Karpas-422 (cell line): ENCODE data around the gene SURF2. TPM values are rescaled to one million over a fixed set of nuclear protein-coding genes. Genes with fewer than 3 reads are reported as not detected.
"Not testable (repeated sequence)": the region's sequence is repeated elsewhere in the genome, so short reads cannot be mapped to it uniquely, and the experiment has no call there.

ENCODE experiments used
- DNase-seq: peaks from one replicate; pipeline ENCODE4 v3.0.0-alpha.2; 2015
- H2AFZ ChIP-seq: fragments of 200-600 bp; sonication (generic); 2 replicates; pipeline ENCODE4 v1.6.1; 2014; ENCODE audit warnings: antibody characterized with exemption, low read length, mixed read lengths
- H3K27ac ChIP-seq: fragments of 200-600 bp; sonication (generic); 2 replicates; pipeline ENCODE4 v1.5.1; 2014; ENCODE audit warnings: mild to moderate bottlenecking, low read length, moderate library complexity
- H3K27me3 ChIP-seq: fragments of 200-600 bp; sonication (generic); 2 replicates; pipeline ENCODE4 v1.6.1; 2014; ENCODE audit warnings: low read length, mixed read lengths
- H3K36me3 ChIP-seq: fragments of 200-600 bp; sonication (generic); 2 replicates; pipeline ENCODE4 v1.6.1; 2014; ENCODE audit warnings: low read length, mixed read lengths; ENCODE audit not compliant: insufficient read depth
- H3K4me1 ChIP-seq: fragments of 200-600 bp; sonication (generic); 2 replicates; pipeline ENCODE4 v1.6.1; 2014; ENCODE audit warnings: mild to moderate bottlenecking, low read length, mixed read lengths
- H3K4me2 ChIP-seq: fragments of 200-600 bp; sonication (generic); 2 replicates; pipeline ENCODE4 v1.6.1; 2014; ENCODE audit warnings: low read length, low read depth, mild to moderate bottlenecking; ENCODE audit not compliant: poor library complexity, severe bottlenecking
- H3K4me3 ChIP-seq: fragments of 200-600 bp; sonication (generic); 2 replicates; pipeline ENCODE4 v1.5.1; 2014; ENCODE audit warnings: mild to moderate bottlenecking, antibody characterized with exemption, low read length, mixed read lengths
- H3K79me2 ChIP-seq: fragments of 200-600 bp; sonication (generic); 2 replicates; pipeline ENCODE4 v1.6.1; 2014; ENCODE audit warnings: mild to moderate bottlenecking, low read length, mixed read lengths
- H3K9ac ChIP-seq: fragments of 200-600 bp; sonication (generic); 2 replicates; pipeline ENCODE4 v1.6.0; 2014; ENCODE audit warnings: low read length
- H3K9me2 ChIP-seq: fragments of 200-600 bp; sonication (generic), shearing (Covaris generic); replicated peaks from 2 replicates; pipeline ENCODE4 v1.6.0; 2014; ENCODE audit warnings: mild to moderate bottlenecking, low read length, moderate library complexity; ENCODE audit not compliant: insufficient read depth
- H3K9me3 ChIP-seq: fragments of 300-700, 200-600 bp; sonication (generic); 2 replicates; pipeline ENCODE4 v1.6.1; 2014; ENCODE audit warnings: low read length, mixed read lengths
- H4K20me1 ChIP-seq: fragments of 200-600 bp; sonication (generic); 2 replicates; pipeline ENCODE4 v1.6.1; 2014; ENCODE audit warnings: mild to moderate bottlenecking, antibody characterized with exemption, low read length, low read depth; ENCODE audit not compliant: insufficient read depth
- total RNA-seq: library from RNA; depleted of rRNA; stranded (reverse); fragments of >200 nt; shearing (Covaris generic); gene quantifications from 2 replicates; pipeline ENCODE4 v1.2.3, GENCODE V29; 2014; ENCODE audit warnings: low replicate concordance

The SURF2 gene
- total RNA-seq, 1 experiment from 2014 or later = 20.0 TPM

- no peak overlapping the region for H3K4me3 ChIP-seq
- no peaks in the 10 kb centered on the region for H3K9me2 ChIP-seq
- no peaks in the 10 kb centered on the region for H3K4me1 ChIP-seq
- no peaks in the 10 kb centered on the region for H3K27me3 ChIP-seq
- H4K20me1 ChIP-seq = no peaks in the 10 kb centered on the region
- H3K4me2 ChIP-seq = no peak overlapping the region
- DNase-seq = no peak
- H2AFZ ChIP-seq = no peak overlapping the region
- no peak overlapping the region for H3K9ac ChIP-seq
- H3K36me3 ChIP-seq = no peaks in the 10 kb centered on the region
- no peaks in the 10 kb centered on the region for H3K79me2 ChIP-seq
- H3K9me3 ChIP-seq = peaks cover 4% of the 10 kb centered on the region; the same call in 1 of the 2 replicates
- H3K27ac ChIP-seq = no peak overlapping the region
Measured at GRCh38 chr9:133386338-133386737, 30.0 kb downstream of the SURF2 start.

GRCh38 chr9:133387680-133388079 lies 31.3 kb downstream of the SURF2 start:
- Histone ChIP-seq H3K9ac (no peak overlapping the region), H3K9me2 (no peaks in the 10 kb centered on the region), H3K4me2 (no peak overlapping the region), H3K4me1 (no peaks in the 10 kb centered on the region), H3K36me3 (no peaks in the 10 kb centered on the region), H3K9me3 (peaks cover 3% of the 10 kb centered on the region; the same call in 1 of the 2 replicates), H3K4me3 (no peak overlapping the region), H4K20me1 (no peaks in the 10 kb centered on the region), H3K27me3 (no peaks in the 10 kb centered on the region), H3K79me2 (no peaks in the 10 kb centered on the region), H2AFZ (no peak overlapping the region), H3K27ac (no peak overlapping the region)
- DNase-seq = no peak

GRCh38 chr9:133389025-133389557 lies 32.7 kb downstream of the SURF2 start:
- no peak overlapping the region for H3K9ac ChIP-seq
- no peaks in the 10 kb centered on the region for H3K36me3 ChIP-seq
- no peaks in the 10 kb centered on the region for H3K9me2 ChIP-seq
- H3K27me3 ChIP-seq = no peaks in the 10 kb centered on the region
- H3K79me2 ChIP-seq = no peaks in the 10 kb centered on the region
- H3K4me1 ChIP-seq = no peaks in the 10 kb centered on the region
- H3K9me3 ChIP-seq = no peaks in the 10 kb centered on the region
- no peak overlapping the region for H3K4me2 ChIP-seq
- H2AFZ ChIP-seq = no peak overlapping the region
- no peaks in the 10 kb centered on the region for H4K20me1 ChIP-seq
- DNase-seq = no peak
- no peak overlapping the region for H3K4me3 ChIP-seq
- no peak overlapping the region for H3K27ac ChIP-seq

GRCh38 chr9:133389562-133389961 lies 33.2 kb downstream of the SURF2 start:
- no peak overlapping the region for H3K27ac ChIP-seq
- H3K9ac ChIP-seq = no peak overlapping the region
- H3K27me3 ChIP-seq = no peaks in the 10 kb centered on the region
- no peaks in the 10 kb centered on the region for H3K9me2 ChIP-seq
- no peak overlapping the region for H2AFZ ChIP-seq
- H4K20me1 ChIP-seq = no peaks in the 10 kb centered on the region
- H3K4me1 ChIP-seq = no peaks in the 10 kb centered on the region
- H3K4me2 ChIP-seq = no peak overlapping the region
- H3K9me3 ChIP-seq = no peaks in the 10 kb centered on the region
- H3K79me2 ChIP-seq = no peaks in the 10 kb centered on the region
- no peaks in the 10 kb centered on the region for H3K36me3 ChIP-seq
- no peak overlapping the region for H3K4me3 ChIP-seq
- no peak for DNase-seq

GRCh38 chr9:133390713-133391112 lies 34.4 kb downstream of the SURF2 start:
- Histone ChIP-seq H3K9me2 (no peaks in the 10 kb centered on the region), H3K4me3 (no peak overlapping the region), H3K27me3 (no peaks in the 10 kb centered on the region), H4K20me1 (no peaks in the 10 kb centered on the region), H3K79me2 (no peaks in the 10 kb centered on the region), H3K36me3 (no peaks in the 10 kb centered on the region), H3K4me1 (no peaks in the 10 kb centered on the region), H3K9ac (no peak overlapping the region), H3K4me2 (no peak overlapping the region), H3K9me3 (no peaks in the 10 kb centered on the region), H2AFZ (no peak overlapping the region), H3K27ac (no peak overlapping the region)
- no peak for DNase-seq

- H3K27ac ChIP-seq, H2AFZ ChIP-seq, H3K9me3 ChIP-seq, H3K27me3 ChIP-seq, H3K36me3 ChIP-seq, H3K9ac ChIP-seq, H3K4me1 ChIP-seq, H3K79me2 ChIP-seq, DNase-seq, H4K20me1 ChIP-seq, H3K4me3 ChIP-seq, H3K4me2 ChIP-seq, H3K9me2 ChIP-seq: not testable (repeated sequence)
Measured at GRCh38 chr9:133391449-133391848, 35.1 kb downstream of the SURF2 start.

- H2AFZ ChIP-seq, H3K9me3 ChIP-seq, DNase-seq, H3K27ac ChIP-seq, H3K27me3 ChIP-seq, H3K4me3 ChIP-seq, H3K4me1 ChIP-seq, H3K9ac ChIP-seq, H4K20me1 ChIP-seq, H3K79me2 ChIP-seq, H3K9me2 ChIP-seq, H3K36me3 ChIP-seq, H3K4me2 ChIP-seq: not testable (repeated sequence)
Measured at GRCh38 chr9:133392308-133392707, 36.0 kb downstream of the SURF2 start.

- H3K9me2 ChIP-seq = no peaks in the 10 kb centered on the region
- DNase-seq = no peak
- no peak overlapping the region for H3K4me3 ChIP-seq
- no peaks in the 10 kb centered on the region for H3K4me1 ChIP-seq
- H3K9ac ChIP-seq = no peak overlapping the region
- no peaks in the 10 kb centered on the region for H3K9me3 ChIP-seq
- no peak overlapping the region for H3K27ac ChIP-seq
- H4K20me1 ChIP-seq = no peaks in the 10 kb centered on the region
- H3K27me3 ChIP-seq = no peaks in the 10 kb centered on the region
- no peaks in the 10 kb centered on the region for H3K36me3 ChIP-seq
- H3K79me2 ChIP-seq = no peaks in the 10 kb centered on the region
- H3K4me2 ChIP-seq = no peak overlapping the region
- no peak overlapping the region for H2AFZ ChIP-seq
Measured at GRCh38 chr9:133393399-133393798, 37.0 kb downstream of the SURF2 start.
